ENCODE measurements around the gene PROX1.

PROX1 gene

GRCh38 chr1:213987927-213988506 lies at the start of gene PROX1:
TSS of gene PROX1 (plus strand) at chr1:213987973. CDS start at chr1:213996536, 8,563 bp downstream.
- no peak for DNase-seq (ENCODE audit: low read depth)

GRCh38 chr1:213938776-213939175 lies 49.0 kb upstream of the PROX1 start:
- DNase-seq (ENCODE audit: low read depth): no peak

GRCh38 chr1:213939888-213940287 lies 47.9 kb upstream of the PROX1 start:
- DNase-seq (ENCODE audit: low read depth): no peak

- DNase-seq (ENCODE audit: low read depth): no peak
Observed at GRCh38 chr1:213940947-213941346, 46.8 kb upstream of the PROX1 start.

- no peak for DNase-seq (ENCODE audit: low read depth)
Observed at GRCh38 chr1:213942061-213942460, 45.7 kb upstream of the PROX1 start.

- no peak for DNase-seq (ENCODE audit: low read depth)
Observed at GRCh38 chr1:213947200-213947801, 40.5 kb upstream of the PROX1 start.

GRCh38 chr1:213951876-213952275 lies 35.9 kb upstream of the PROX1 start:
- no peak for DNase-seq (ENCODE audit: low read depth)

GRCh38 chr1:213953806-213954205 lies 34.0 kb upstream of the PROX1 start:
- DNase-seq (ENCODE audit: low read depth): no peak

GRCh38 chr1:213956295-213956770 lies 31.4 kb upstream of the PROX1 start:
- no peak for DNase-seq (ENCODE audit: low read depth)

GRCh38 chr1:213958346-213958745 lies 29.4 kb upstream of the PROX1 start:
- DNase-seq (ENCODE audit: low read depth): no peak

GRCh38 chr1:213960963-213961362 lies 26.8 kb upstream of the PROX1 start:
- no peak for DNase-seq (ENCODE audit: low read depth)

- DNase-seq (ENCODE audit: low read depth): no peak
Observed at GRCh38 chr1:213962508-213962907, 25.3 kb upstream of the PROX1 start.

- DNase-seq (ENCODE audit: low read depth): no peak
Observed at GRCh38 chr1:213966122-213966521, 21.7 kb upstream of the PROX1 start.

- DNase-seq (ENCODE audit: low read depth): no peak
Observed at GRCh38 chr1:213968146-213968825, 19.5 kb upstream of the PROX1 start.

- DNase-seq (ENCODE audit: low read depth): no peak
Observed at GRCh38 chr1:213969958-213970555, 17.7 kb upstream of the PROX1 start.

GRCh38 chr1:213972141-213972540 lies 15.6 kb upstream of the PROX1 start:
- DNase-seq (ENCODE audit: low read depth): no peak

- no peak for DNase-seq (ENCODE audit: low read depth)
Observed at GRCh38 chr1:213973129-213973528, 14.6 kb upstream of the PROX1 start.

- no peak for DNase-seq (ENCODE audit: low read depth)
Observed at GRCh38 chr1:213976665-213977485, 10.9 kb upstream of the PROX1 start.

- DNase-seq (ENCODE audit: low read depth): no peak
Observed at GRCh38 chr1:213977486-213977842, 10.3 kb upstream of the PROX1 start.

GRCh38 chr1:213977909-213978308 lies 9.9 kb upstream of the PROX1 start:
- DNase-seq (ENCODE audit: low read depth): no peak

GRCh38 chr1:213979751-213980586 lies 7.8 kb upstream of the PROX1 start:
- DNase-seq (ENCODE audit: low read depth): no peak
